ENCODE data around the gene COL20A1. TPM values are rescaled to one million over a fixed set of nuclear protein-coding genes. Genes with fewer than 3 reads are reported as not detected.

The COL20A1 gene
- total and polyA plus RNA-seq, 9 donors: 0.10 to 0.54 (median 0.25) TPM; not detected in 5

DNA sequence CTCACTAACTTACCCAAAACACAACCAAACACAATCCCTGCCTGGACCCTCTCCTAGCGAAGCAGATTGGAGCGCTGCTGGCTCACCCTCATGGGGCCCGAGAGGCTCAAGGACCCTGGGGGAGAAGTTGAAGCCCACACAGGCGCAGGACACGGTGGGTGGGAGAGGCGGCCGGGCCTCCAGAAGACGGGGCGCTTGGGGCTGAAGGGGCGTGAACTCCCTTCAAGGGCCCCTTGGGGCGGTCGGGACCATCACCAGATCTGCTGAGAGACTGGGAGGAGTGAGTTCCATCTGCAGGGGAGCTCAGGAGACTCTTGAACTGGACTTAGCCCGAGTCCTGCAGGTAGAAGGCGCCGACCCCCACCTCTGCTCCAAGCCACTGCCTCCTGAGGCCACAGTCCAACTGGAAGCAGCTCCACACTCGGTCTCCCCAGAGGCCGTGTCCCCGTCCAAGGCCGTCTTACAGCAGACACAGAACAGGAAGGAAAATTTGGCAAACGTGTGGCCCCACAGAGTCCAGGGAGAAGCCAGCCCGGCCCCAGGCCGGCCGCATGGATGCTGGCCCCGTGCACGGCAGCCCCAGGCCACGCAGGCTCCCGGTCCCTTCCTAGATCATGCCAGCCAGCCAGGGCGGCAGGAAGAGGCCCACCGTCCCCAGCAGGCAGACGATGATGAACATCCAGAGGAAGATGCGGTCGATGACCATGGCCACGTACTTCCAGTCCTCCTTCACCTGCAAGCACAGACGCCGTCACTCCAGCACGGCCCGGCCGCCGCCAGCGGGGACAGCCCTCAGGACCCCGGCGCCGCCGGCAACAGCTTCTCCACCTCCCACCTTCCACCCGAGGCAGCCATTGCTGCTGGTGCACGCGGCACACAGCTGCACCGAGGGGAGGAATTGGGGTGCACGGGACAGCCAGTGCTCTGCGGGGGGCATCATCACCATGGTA lies 53.4 kb downstream of the COL20A1 start:
- no peaks in the 10 kb centered on the region for H3K36me3 ChIP-seq
- H3K27me3 ChIP-seq: no peaks in the 10 kb centered on the region
- TF ChIP-seq POLR2A (IDR thresholded peaks at IDR 0.05): no peak
- TF ChIP-seq EP300 (IDR thresholded peaks at IDR 0.05): no peak
- TF ChIP-seq, protein P1, sequence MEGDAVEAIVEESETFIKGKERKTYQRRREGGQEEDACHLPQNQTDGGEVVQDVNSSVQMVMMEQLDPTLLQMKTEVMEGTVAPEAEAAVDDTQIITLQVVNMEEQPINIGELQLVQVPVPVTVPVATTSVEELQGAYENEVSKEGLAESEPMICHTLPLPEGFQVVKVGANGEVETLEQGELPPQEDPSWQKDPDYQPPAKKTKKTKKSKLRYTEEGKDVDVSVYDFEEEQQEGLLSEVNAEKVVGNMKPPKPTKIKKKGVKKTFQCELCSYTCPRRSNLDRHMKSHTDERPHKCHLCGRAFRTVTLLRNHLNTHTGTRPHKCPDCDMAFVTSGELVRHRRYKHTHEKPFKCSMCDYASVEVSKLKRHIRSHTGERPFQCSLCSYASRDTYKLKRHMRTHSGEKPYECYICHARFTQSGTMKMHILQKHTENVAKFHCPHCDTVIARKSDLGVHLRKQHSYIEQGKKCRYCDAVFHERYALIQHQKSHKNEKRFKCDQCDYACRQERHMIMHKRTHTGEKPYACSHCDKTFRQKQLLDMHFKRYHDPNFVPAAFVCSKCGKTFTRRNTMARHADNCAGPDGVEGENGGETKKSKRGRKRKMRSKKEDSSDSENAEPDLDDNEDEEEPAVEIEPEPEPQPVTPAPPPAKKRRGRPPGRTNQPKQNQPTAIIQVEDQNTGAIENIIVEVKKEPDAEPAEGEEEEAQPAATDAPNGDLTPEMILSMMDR (IDR thresholded peaks at IDR 0.05): no peak
- no peaks in the 10 kb centered on the region for H3K4me1 ChIP-seq (ENCODE audit: insufficient read depth)
- 44 to 50% (median 50%) methylated on average over 46 to 50 of the region's 50 CpGs for WGBS, 3 donors
- no peak overlapping the region for H3K4me3 ChIP-seq
- H3K27ac ChIP-seq: no peak overlapping the region
- DNase-seq: no peak
- intact Hi-C loops (cut with DNase I): no loop called here
- no peaks in the 10 kb centered on the region for H3K9me3 ChIP-seq

DNA sequence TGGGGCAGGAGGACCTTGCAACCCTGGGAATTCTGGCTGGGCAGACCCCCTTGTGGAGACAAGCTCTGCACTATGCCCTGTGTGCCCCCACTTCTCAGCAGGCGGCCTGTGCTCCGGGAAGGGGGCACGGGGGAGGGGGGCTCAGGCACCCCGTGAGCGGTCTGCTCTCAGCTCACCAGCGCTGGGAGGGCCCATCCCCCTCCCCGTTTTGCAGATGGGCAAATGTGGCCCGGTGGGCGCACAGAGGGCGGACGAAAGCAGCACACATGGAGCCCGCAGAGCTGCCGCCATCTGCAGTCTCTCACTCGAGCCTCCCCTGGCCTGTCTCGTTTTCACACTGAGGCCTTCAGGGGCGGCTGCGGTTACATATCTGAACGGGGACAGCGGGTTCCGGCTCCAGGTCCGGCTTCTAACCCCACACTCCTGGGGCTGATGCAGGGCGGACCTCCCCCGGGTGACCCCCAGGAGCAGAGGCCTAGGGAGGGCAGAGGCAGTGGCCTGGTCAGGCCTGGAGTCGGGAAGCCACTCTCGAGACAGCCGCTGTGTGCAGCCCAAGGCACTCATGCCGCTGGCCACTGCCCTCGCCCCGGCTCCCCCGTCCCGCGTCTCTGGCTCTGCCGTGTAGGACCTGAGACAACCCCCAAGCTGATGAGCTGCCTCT lies 54.2 kb downstream of the COL20A1 start:
- DNase-seq: no peak
- Histone ChIP-seq H3K27me3 (no peaks in the 10 kb centered on the region), H3K4me1 (ENCODE audit: insufficient read depth) (no peaks in the 10 kb centered on the region), H3K4me3 (no peak overlapping the region), H3K27ac (no peak overlapping the region), H3K9me3 (no peaks in the 10 kb centered on the region), H3K36me3 (no peaks in the 10 kb centered on the region)
- WGBS, 3 donors: 72 to 80% (median 75%) methylated on average over 25 to 33 of the region's 33 CpGs
- intact Hi-C loops (cut with DNase I): no loop called here
- TF ChIP-seq, protein P1 (IDR thresholded peaks at IDR 0.05): no peak
- TF ChIP-seq POLR2A (IDR thresholded peaks at IDR 0.05) (no peak), EP300 (IDR thresholded peaks at IDR 0.05) (no peak)

DNA sequence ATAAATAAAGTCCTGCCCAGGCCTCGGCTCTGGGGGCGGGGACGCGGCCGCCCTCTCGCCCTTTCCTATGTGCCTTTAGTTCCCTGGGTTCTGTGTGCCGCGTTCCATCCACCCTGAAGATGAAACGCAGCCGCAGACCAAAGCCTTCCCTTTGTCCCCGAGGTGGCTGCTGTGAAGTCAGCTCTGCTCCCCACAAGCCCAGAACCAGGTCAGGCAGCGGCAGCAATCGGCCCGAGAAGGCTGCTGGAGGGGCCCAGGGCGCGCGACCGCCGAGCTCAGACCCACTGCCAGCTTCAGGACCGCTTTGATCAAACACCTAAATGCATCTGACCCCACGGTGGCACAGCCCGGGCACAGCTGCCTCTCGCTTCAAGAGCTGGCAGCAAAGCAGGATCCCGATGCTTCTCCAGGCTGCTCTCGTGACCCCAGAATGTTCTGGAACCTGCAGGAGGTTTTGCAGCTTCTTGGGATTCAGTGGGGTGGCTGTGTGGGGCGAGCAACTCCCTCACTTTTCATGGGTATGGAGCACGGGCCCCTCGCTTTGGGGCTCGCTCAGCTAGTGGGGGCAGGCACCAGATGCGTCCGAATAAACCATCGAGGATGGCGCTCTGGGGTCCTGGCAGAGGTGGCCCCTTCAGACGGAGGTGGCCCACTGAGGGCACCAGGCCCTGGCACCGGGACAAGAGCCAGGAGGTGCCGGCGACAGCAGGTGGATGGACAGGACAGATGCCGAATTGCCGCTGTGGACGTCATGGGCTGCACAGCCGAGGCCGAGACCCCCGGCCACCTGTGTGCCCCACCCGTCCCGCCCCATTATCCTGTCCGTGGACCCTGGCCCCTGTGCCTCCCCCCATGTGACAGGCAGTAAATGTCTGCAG lies 55.2 kb downstream of the COL20A1 start:
- no peaks in the 10 kb centered on the region for H3K36me3 ChIP-seq
- no peak overlapping the region for H3K27ac ChIP-seq
- no peak for DNase-seq
- no peaks in the 10 kb centered on the region for H3K9me3 ChIP-seq
- H3K27me3 ChIP-seq: no peaks in the 10 kb centered on the region
- no peak overlapping the region for H3K4me3 ChIP-seq
- no peaks in the 10 kb centered on the region for H3K4me1 ChIP-seq (ENCODE audit: insufficient read depth)
- WGBS, 3 donors: 86 to 91% (median 87%) methylated on average over 40 to 46 of the region's 46 CpGs
- intact Hi-C loops (cut with DNase I): no loop called here
- TF ChIP-seq POLR2A (IDR thresholded peaks at IDR 0.05) (no peak), EP300 (IDR thresholded peaks at IDR 0.05) (no peak)
- TF ChIP-seq, protein P1 (IDR thresholded peaks at IDR 0.05): no peak
